Peyer's patch (tissue), 4 donors: ENCODE results near the gene NPRL2.

ENCODE experiments used
- CTCF ChIP-seq, 6 experiments: fragments of 450-650 bp in 4 of 6; fragments of 200-600 bp in 2 of 6; sonication (generic) in 1 of 6; IDR thresholded peaks; one replicate each; pipeline ENCODE4 v1.5.1; 2017 to 2019; ENCODE audit warnings: antibody characterized with exemption in 6 of 6, mild to moderate bottlenecking in 3 of 6, moderate library complexity in 1 of 6
- POLR2A ChIP-seq, 2 donors: fragments of 450-650 bp; IDR thresholded peaks; one replicate each; pipeline ENCODE4 v1.5.1; 2017; ENCODE audit warnings: antibody characterized with exemption in 2 of 2, mild to moderate bottlenecking in 2 of 2, moderate library complexity in 2 of 2

DNA sequence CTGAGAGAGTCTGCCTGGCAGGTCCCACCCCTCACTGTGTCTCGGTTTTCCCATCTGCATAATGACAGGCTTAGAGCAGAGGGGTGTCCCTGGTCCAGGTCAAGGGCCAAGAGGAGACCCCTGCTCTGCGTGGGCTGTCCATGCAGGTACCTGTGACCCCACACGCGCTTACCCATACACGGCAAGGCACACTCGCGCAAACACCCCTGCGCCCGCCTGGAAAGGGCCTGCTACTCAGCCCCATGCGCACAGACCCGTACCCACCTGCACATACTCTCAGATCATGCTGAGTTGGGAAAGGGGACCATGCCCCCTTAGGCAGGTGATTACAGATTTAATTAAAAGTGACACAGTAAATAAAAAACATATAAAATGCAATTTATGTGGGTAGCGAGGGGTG is 32.1 kb upstream of the NPRL2 start:
- TF ChIP-seq CTCF (IDR thresholded peaks at IDR 0.05): no peak
- no peak for TF ChIP-seq POLR2A (IDR thresholded peaks at IDR 0.05)
